HG02870 (cell line): ENCODE data around the gene SUSD6.
"Not testable (repeated sequence)": the region's sequence is repeated elsewhere in the genome, so short reads cannot be mapped to it uniquely, and the experiment has no call there.

ENCODE experiments used
- ATAC-seq: cut with Tn5 transposase; IDR thresholded peaks from one replicate; pipeline ENCODE4 v1.9.1; 2021; ENCODE audit warnings: mild to moderate bottlenecking, moderate library complexity; ENCODE audit not compliant: unreplicated experiment

SUSD6 gene

DNA sequence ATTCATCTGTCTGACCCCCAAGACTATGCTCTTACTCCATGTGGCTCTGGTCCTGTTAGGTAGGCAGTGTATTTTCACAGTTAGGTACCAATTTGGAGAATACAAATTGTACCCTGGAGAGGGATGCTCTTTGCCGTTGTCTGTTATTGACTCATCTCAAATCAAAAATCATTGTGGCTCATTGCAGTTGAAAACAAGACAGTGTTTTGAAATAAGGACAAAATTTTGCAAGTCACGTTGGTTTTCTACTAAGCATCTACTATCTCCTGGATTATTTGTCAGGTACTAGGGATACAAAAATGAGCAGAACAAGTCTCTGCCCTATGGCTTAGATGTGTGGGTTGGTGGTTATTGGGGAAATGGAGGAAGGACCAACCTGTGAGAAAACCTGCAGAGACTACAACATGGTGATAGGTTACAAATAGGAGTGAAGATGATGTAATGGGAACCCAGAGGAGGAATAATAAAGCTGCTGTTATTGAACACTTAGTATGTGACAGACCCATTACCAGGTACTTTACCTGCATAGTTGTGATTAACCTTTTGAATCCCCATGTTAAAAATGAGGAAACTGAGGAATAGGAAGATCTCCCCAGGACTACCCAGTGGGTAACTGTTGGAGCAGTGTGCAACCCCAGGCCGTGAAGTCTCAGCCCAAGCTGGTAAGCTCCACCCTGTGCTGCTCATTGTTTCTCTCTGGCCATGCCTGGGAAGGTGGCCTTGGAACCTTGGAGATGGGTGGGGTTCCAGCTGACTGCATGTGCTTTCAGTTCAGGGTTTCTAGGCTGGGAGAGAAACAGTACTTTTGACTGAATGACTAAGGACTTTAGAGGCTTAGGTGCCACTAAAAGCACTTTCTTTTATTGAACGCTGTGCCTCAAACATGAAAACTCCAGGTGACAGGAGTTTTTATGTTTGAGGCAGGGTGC, 82.7 kb downstream of the SUSD6 start:
- no peak for ATAC-seq

- no peak for ATAC-seq
Measured at GRCh38 chr14:69694730-69695281, 83.4 kb downstream of the SUSD6 start.

DNA sequence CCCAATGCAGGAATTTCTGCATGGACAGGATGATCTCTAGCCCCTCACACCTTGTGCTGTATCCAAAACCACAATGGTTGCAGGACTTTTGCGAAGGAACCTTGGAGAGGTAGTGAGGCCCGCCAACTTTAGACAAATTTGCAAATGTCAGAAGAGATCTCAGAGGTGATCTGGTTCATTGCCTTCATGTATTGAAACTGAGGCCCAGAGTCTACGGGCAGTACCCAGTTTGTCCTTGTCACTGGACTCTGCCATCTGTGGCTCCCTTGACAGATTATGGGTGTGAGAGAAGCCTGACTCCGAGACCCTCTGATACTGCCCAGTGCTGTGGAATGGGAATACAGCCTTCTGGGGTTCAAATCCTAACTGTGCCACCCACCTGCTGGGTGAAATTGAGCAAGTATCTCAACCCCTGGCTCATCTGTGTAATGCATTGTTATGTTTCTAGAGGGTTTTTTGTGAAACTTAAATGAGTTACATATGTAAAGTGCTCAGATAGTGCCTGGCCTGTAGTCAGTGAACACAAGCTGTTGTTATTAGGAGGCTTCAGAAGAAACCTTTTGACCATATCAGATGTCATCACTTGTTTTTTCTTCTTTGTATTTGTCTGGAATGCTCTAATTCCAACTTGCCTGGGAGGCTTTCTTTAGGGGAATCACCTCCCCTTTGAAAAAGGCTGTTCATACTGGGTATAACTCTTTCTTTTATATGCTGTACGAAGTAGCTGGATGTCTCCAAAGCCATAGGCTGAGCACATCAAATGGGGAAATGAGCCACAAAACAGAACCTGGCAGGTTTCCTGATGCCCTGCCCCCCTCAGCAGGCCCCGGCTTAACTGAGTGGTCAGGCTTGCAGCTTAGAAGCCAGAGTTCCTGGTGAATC, 84.2 kb downstream of the SUSD6 start:
- no peak for ATAC-seq

- no peak for ATAC-seq
Measured at GRCh38 chr14:69696204-69696527, 84.8 kb downstream of the SUSD6 start.

DNA sequence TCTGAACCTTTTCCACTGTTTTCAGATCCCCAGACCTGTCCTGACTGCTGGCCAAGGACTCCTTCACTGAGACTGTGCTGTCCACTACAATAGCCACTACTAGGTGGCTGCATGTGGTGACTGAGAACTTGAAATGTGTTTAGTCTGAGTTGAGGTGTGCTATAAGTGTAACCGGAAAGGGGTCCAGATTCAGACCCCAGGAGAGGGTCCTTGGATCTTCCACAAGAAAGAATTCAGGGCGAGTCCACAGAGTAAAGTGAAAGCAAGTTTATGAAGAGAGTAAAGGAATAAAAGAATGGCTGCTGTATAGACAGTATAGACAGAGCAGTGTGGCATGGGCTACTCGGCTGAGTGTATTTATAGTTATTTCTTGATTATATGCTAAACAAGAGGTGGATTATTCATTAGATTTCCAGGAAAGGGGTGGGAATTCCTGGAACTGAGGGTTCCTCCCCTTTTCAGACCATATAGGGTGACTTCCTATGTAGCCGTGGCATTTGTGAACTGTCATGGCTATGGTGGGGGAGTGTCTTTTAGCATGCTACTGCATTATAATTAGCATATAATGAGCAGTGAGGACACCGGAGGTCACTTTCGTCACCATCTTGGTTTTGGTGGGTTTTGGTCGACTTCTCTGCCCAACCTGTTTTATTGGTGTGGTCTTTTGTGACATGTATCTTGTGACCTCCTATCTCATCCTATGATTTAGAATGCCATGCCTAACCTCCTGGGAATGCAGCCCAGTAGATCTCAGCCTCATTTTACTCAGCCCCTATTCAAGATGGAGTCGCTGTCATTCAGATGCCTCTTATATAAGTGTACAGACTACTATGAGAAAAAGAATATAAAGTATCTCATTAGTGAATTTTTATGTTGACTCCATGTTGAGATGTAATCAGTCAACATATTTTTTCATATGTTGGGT, 85.5 kb downstream of the SUSD6 start:
- ATAC-seq: no peak

- no peak for ATAC-seq
Measured at GRCh38 chr14:69698572-69698971, 87.2 kb downstream of the SUSD6 start.

DNA sequence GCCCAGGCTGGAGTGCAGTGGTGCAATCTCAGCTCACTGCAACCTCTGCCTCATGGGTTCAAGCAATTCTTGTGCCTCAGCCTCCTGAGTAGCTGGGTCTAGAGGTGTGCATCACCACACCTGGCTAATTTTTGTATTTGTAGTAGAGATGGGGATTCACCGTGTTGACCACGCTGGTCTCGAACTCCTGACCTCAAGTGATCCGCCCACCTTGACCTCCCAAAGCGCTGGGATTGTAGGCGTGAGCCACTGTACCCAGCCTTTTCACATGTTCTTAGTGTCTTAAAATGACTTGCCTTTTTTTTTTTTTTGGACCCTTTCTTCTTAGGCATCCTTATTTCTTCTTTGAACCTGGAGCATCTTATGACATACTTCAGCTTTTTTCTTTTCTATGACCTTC, 87.8 kb downstream of the SUSD6 start:
- ATAC-seq: not testable (repeated sequence)

- no peak for ATAC-seq
Measured at GRCh38 chr14:69699748-69700303, 88.4 kb downstream of the SUSD6 start.

GRCh38 chr14:69700575-69700974, 89.2 kb downstream of the SUSD6 start:
- ATAC-seq: no peak

DNA sequence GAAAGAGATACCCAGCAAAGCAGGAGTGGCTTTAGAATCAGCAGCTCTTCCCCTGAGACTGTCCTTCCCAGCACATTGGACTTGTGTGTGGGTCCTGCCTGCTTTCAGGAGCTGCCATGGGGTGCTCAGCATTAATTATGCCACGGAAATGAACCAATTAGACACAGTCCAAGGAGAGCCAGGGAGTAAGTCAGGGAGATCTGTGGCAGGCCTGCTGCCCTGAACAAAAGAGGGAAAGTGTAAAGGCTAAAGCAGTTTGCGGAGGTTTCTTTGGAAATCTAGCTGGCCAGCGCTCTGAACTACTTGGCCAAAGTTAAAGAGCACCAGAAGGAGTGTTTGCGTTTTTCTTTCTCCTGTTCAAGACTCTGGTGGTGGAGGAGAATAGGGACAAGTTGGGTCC, 89.9 kb downstream of the SUSD6 start:
- no peak for ATAC-seq

- no peak for ATAC-seq
Measured at GRCh38 chr14:69701857-69702256, 90.5 kb downstream of the SUSD6 start.

- ATAC-seq: no peak
Measured at GRCh38 chr14:69703047-69704039, 91.9 kb downstream of the SUSD6 start.

GRCh38 chr14:69704319-69704718, 92.9 kb downstream of the SUSD6 start:
- ATAC-seq: no peak

DNA sequence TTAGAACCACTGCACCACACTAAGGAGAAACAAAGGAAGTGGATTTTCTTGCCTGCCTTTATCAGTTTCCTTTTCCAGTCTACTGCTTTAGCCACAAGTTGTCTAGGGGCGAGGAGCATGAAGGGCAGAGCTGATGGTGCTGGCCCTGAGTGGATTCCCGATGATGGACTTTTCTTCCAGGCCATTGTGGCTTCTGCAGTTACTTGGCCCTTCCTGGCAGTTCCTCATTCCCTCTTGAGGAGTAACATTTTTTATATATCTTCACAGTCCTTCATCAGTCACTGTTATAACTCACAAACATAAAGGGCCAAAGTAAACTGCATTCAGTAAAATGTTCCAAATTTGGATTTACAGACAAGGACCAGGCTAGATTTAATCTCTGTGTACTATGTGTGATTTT, 94.3 kb downstream of the SUSD6 start:
- no peak for ATAC-seq

GRCh38 chr14:69708049-69708448, 96.7 kb downstream of the SUSD6 start:
- no peak for ATAC-seq

- ATAC-seq: no peak
Measured at GRCh38 chr14:69708586-69709560, 97.5 kb downstream of the SUSD6 start.

- no peak for ATAC-seq
Measured at GRCh38 chr14:69710378-69710777, 99.0 kb downstream of the SUSD6 start.

GRCh38 chr14:69711065-69711464, 99.7 kb downstream of the SUSD6 start:
- no peak for ATAC-seq
